GM12874 (cell line): ENCODE data around the gene CCL16.

Source experiments
- CTCF ChIP-seq: IDR thresholded peaks from 2 replicates; pipeline ENCODE4 v1.5.1; 2011; ENCODE audit warnings: low read depth, mild to moderate bottlenecking, control low read depth, low read length, moderate library complexity; ENCODE audit not compliant: insufficient read depth

CCL16 gene

GRCh38 chr17:36000732-36001109 lies 19.4 kb upstream of the CCL16 start:
- TF ChIP-seq CTCF: no peak

GRCh38 chr17:35998756-35999155 lies 17.5 kb upstream of the CCL16 start:
- TF ChIP-seq CTCF: no peak

- no peak for TF ChIP-seq CTCF
Observed at GRCh38 chr17:35998018-35998545, 16.8 kb upstream of the CCL16 start.

GRCh38 chr17:35991075-35991474 lies 9.8 kb upstream of the CCL16 start:
- TF ChIP-seq CTCF: no peak

GRCh38 chr17:35988164-35988563 lies 6.9 kb upstream of the CCL16 start:
- TF ChIP-seq CTCF: no peak

- no peak for TF ChIP-seq CTCF
Observed at GRCh38 chr17:35986643-35987042, 5.3 kb upstream of the CCL16 start, which contains the start of gene CCL14. Gene CCL14 (minus strand): TSS chr17:35986729. CDS start chr17:35986649, 80 bp downstream.

- TF ChIP-seq CTCF: no peak
Observed at GRCh38 chr17:35984140-35984539, 2.8 kb upstream of the CCL16 start.
